HepG2 (cell line): Measurements from ENCODE around the gene TRPV4. TPM values are rescaled to one million over a fixed set of nuclear protein-coding genes. Genes with fewer than 3 reads are reported as not detected.

Source experiments
- ATAC-seq: fragments of 200-7000 bp; cut with Tn5 transposase; 3 replicates; pipeline ENCODE4 v1.9.1; 2020; ENCODE audit warnings: mild to moderate bottlenecking, moderate library complexity
- BruUV-seq: library from RNA; stranded (reverse); fragments of 400-500 nt; replicated peaks from 2 replicates; lab custom pipeline; 2021; lab: Mats Ljungman, UMichigan
- CTCF ChIA-PET: fragments of 300-600 bp; formaldehyde crosslinking; extraction: SDS; loops from one replicate; lab custom pipeline; 2021; ENCODE audit warnings: low total read pairs, inconsistent platforms, low intra/inter-chr PET ratio; lab: Yijun Ruan, JAX
- POLR2A ChIA-PET: fragments of 350-600 bp; sonication (Branson Sonifier 250); formaldehyde crosslinking; loops from one replicate; lab custom pipeline; 2020; ENCODE audit warnings: antibody characterized with exemption, inconsistent platforms; lab: Yijun Ruan, JAX
- DNase-seq: peaks from one replicate; pipeline ENCODE4 v3.0.0-alpha.2; 2015; ENCODE audit warnings: low spot score
- FAIRE-seq: peaks from 3 replicates; lab custom pipeline; 2011; peaks lifted over from hg19 to GRCh38; lab: Jason Lieb, UNC
- H2AFZ ChIP-seq: one replicate; pipeline ENCODE4 v1.6.1; 2011; ENCODE audit warnings: low read length, inconsistent platforms
- H3K27ac ChIP-seq: fragments of 300-600 bp; 3 replicates; pipeline ENCODE4 v1.8.0; 2011; ENCODE audit warnings: mixed run types, mild to moderate bottlenecking, mixed read lengths, low read length, inconsistent platforms; ENCODE audit not compliant: insufficient read depth; ENCODE audit errors: extremely low read length
- H3K27me3 ChIP-seq, 2 experiments: fragments of 200-600 bp in 1 of 2; 2 replicates in 1 of 2; 3 replicates in 1 of 2; pipeline versions ENCODE4 v1.6.0 to v1.8.0; 2011; ENCODE audit warnings: low read length in 2 of 2, mild to moderate bottlenecking in 2 of 2, moderate library complexity in 2 of 2, inconsistent platforms in 1 of 2; ENCODE audit not compliant: insufficient read depth in 2 of 2, control insufficient read depth in 1 of 2
- H3K36me3 ChIP-seq, 2 experiments: fragments of 200-600 bp in 1 of 2; replicated peaks in 1 of 2; 2 replicates in 1 of 2; 3 replicates in 1 of 2; pipeline versions ENCODE4 v1.5.1 to v1.8.0; 2011; ENCODE audit warnings: low read length in 2 of 2, inconsistent platforms in 1 of 2; ENCODE audit not compliant: insufficient read depth in 2 of 2, control insufficient read depth in 1 of 2
- H3K4me1 ChIP-seq: 2 replicates; pipeline ENCODE4 v1.5.1; 2012; ENCODE audit warnings: low read length, inconsistent platforms; ENCODE audit not compliant: insufficient read depth
- H3K4me2 ChIP-seq: 2 replicates; pipeline ENCODE4 v1.6.0; 2011; ENCODE audit warnings: low read depth, low read length, inconsistent platforms
- H3K4me3 ChIP-seq, 3 experiments: fragments of 200-600 bp in 1 of 3; sonication (generic), shearing (Covaris generic) in 1 of 3; replicated peaks in 1 of 3; 2 replicates each; pipeline ENCODE4 v1.5.1; 2011 to 2016; ENCODE audit warnings: low read length in 3 of 3, inconsistent platforms in 2 of 3, low read depth in 2 of 3, mild to moderate bottlenecking in 2 of 3, control low read depth in 1 of 3, mixed read lengths in 1 of 3; ENCODE audit not compliant: insufficient read depth in 1 of 3
- H3K79me2 ChIP-seq: one replicate; pipeline ENCODE4 v1.6.1; 2011; ENCODE audit warnings: low read length, inconsistent platforms; ENCODE audit not compliant: insufficient read depth
- H3K9ac ChIP-seq: 2 replicates; pipeline ENCODE4 v1.6.0; 2011; ENCODE audit warnings: mild to moderate bottlenecking, low read depth, low read length, inconsistent platforms; ENCODE audit not compliant: insufficient read depth
- H3K9me3 ChIP-seq: 2 replicates; pipeline ENCODE4 v1.5.1; 2012; ENCODE audit warnings: mild to moderate bottlenecking, low read length
- H4K20me1 ChIP-seq: 2 replicates; pipeline ENCODE4 v1.6.0; 2011; ENCODE audit warnings: inconsistent platforms, mild to moderate bottlenecking, low read length, moderate library complexity; ENCODE audit not compliant: insufficient read depth
- DNMT1 ChIP-seq: sonication (generic); formaldehyde crosslinking; IDR thresholded peaks from 2 replicates; pipeline ENCODE4 v1.5.1; 2020; ENCODE audit warnings: mild to moderate bottlenecking, missing genetic modification reagents
- FOXA3 ChIP-seq: IDR thresholded peaks from 2 replicates; pipeline ENCODE4 v1.6.1; 2016; ENCODE audit warnings: missing genetic modification reagents, missing compliant biosample characterization
- GFI1 ChIP-seq: sonication (generic); formaldehyde crosslinking; IDR thresholded peaks from 2 replicates; pipeline ENCODE4 v1.5.0; 2020; ENCODE audit warnings: missing genetic modification reagents, mild to moderate bottlenecking, borderline replicate concordance
- HNF4A ChIP-seq: sonication (generic); formaldehyde crosslinking; IDR thresholded peaks from 2 replicates; pipeline ENCODE4 v1.4.0; 2020; ENCODE audit warnings: missing genetic modification reagents
- MTF2 ChIP-seq: sonication (generic); formaldehyde crosslinking; IDR thresholded peaks from 2 replicates; pipeline ENCODE4 v1.5.0; 2020; ENCODE audit warnings: missing genetic modification reagents, borderline replicate concordance
- NFE2L1 ChIP-seq: sonication (generic); formaldehyde crosslinking; IDR thresholded peaks from 2 replicates; pipeline ENCODE4 v1.4.0; 2020; ENCODE audit warnings: missing genetic modification reagents, mild to moderate bottlenecking, borderline replicate concordance
- PHF8 ChIP-seq: sonication (generic); formaldehyde crosslinking; IDR thresholded peaks from 2 replicates; pipeline ENCODE4 v1.5.0; 2020; ENCODE audit warnings: missing genetic modification reagents
- RAD21 ChIP-seq: fragments of 450-650 bp; formaldehyde crosslinking; IDR thresholded peaks from 2 replicates; pipeline ENCODE4 v1.5.0; 2020; ENCODE audit warnings: mild to moderate bottlenecking
- STAG1 ChIP-seq: sonication (generic); formaldehyde crosslinking; IDR thresholded peaks from 2 replicates; pipeline ENCODE4 v1.4.0; 2020; ENCODE audit warnings: missing genetic modification reagents
- TCF12 ChIP-seq, 2 experiments: fragments of 450-650 bp in 1 of 2; sonication (generic) in 1 of 2; formaldehyde crosslinking in 1 of 2; IDR thresholded peaks; 2 replicates each; pipeline versions ENCODE4 v1.6.1 to v1.8.0; 2017 to 2022; ENCODE audit warnings: antibody characterized with exemption in 1 of 2, mild to moderate bottlenecking in 1 of 2, missing genetic modification reagents in 1 of 2, moderate library complexity in 1 of 2
- THAP7 ChIP-seq: sonication (generic); formaldehyde crosslinking; IDR thresholded peaks from 2 replicates; pipeline ENCODE4 v1.8.1; 2023; ENCODE audit warnings: mild to moderate bottlenecking, missing genetic modification reagents
- TRIM22 ChIP-seq: fragments of 450-650 bp; IDR thresholded peaks from 2 replicates; pipeline ENCODE4 v1.6.1; 2017
- ZNF225 ChIP-seq: sonication (generic); formaldehyde crosslinking; IDR thresholded peaks from 2 replicates; pipeline ENCODE4 v1.4.0; 2020; ENCODE audit warnings: mild to moderate bottlenecking, missing genetic modification reagents
- ZNF292 ChIP-seq: sonication (generic); formaldehyde crosslinking; IDR thresholded peaks from 2 replicates; pipeline ENCODE4 v1.8.1; 2022; ENCODE audit warnings: mild to moderate bottlenecking, low read depth, missing genetic modification reagents, borderline replicate concordance
- ZSCAN21 ChIP-seq: sonication (generic); formaldehyde crosslinking; IDR thresholded peaks from 2 replicates; pipeline ENCODE4 v1.8.0; 2022; ENCODE audit warnings: mild to moderate bottlenecking, missing genetic modification reagents, moderate library complexity, borderline replicate concordance
- WGBS: methylation state at CpG from one replicate; pipeline ENCODE4 v1.1.6; 2017; ENCODE audit warnings: low lambda C conversion rate; 5-methylcytosine and 5-hydroxymethylcytosine counted together
- in situ Hi-C: cut with HindIII; loops from 2 replicates; pipeline ENCODE4 v1.10.0; 2017; ENCODE audit warnings: low pct_unique_long_range_greater_than_20kb; ENCODE audit not compliant: extremely low pct_ligation_motif_present
- intact Hi-C: fragments of 100-400 bp; cut with micrococcal nuclease; formaldehyde crosslinking; loops from one replicate; pipeline ENCODE4 v1.10.0; 2022; ENCODE audit not compliant: unreplicated experiment
- polyA plus RNA-seq, 8 experiments: library from polyadenylated mRNA; depleted of rRNA in 3 of 8; stranded (reverse) in 7 of 8; unstranded in 1 of 8; fragments of >200 nt; fragmentation: Illumina TruSeq in 4 of 8; extraction: Trizol in 4 of 8; gene quantifications; 2 replicates each; pipeline versions ENCODE4 v1.2.1 to v1.2.3, GENCODE V29; 2011 to 2016; ENCODE audit warnings: low read depth in 4 of 8, missing spikeins in 1 of 8, mixed read lengths in 1 of 8; ENCODE audit not compliant: insufficient read depth in 1 of 8
- total RNA-seq, 5 experiments: library from RNA; depleted of rRNA; stranded (reverse); fragments of >200 nt; fragmentation: Illumina TruSeq; extraction: Trizol; gene quantifications; 2 replicates each; pipeline ENCODE4 v1.2.3, GENCODE V29; 2016; ENCODE audit warnings: low read depth in 1 of 5
- TF ChIP-seq, protein P1 (sequence below): sonication (generic); formaldehyde crosslinking; IDR thresholded peaks from 2 replicates; pipeline ENCODE4 v1.8.1; 2023; ENCODE audit warnings: mild to moderate bottlenecking, moderate library complexity, missing genetic modification reagents
- TF ChIP-seq, protein P2 (sequence below): sonication (generic); formaldehyde crosslinking; IDR thresholded peaks from 2 replicates; pipeline ENCODE4 v1.8.0; 2022; ENCODE audit warnings: mild to moderate bottlenecking, missing genetic modification reagents, moderate library complexity
- TF ChIP-seq, protein P3 (sequence below): sonication (generic); formaldehyde crosslinking; IDR thresholded peaks from 2 replicates; pipeline ENCODE4 v1.5.0; 2020; ENCODE audit warnings: mild to moderate bottlenecking, missing genetic modification reagents, moderate library complexity

Gene TRPV4
- total and polyA plus RNA-seq, 2 of the 13 experiments (the other 11 are each of a cell fraction or from before 2014, with no cell fraction given): 0.66 to 4.7 TPM

GRCh38 chr12:109771746-109772621, 61.2 kb downstream of the TRPV4 start:
- ATAC-seq (no peak), FAIRE-seq (no peak), DNase-seq (no peak)
- no peaks in the 10 kb centered on the region for H4K20me1 ChIP-seq
- H3K27ac ChIP-seq: no peak overlapping the region
- H3K9me3 ChIP-seq: no peaks in the 10 kb centered on the region
- WGBS: 90% methylated on average over 14 of the region's 17 CpGs
- H3K36me3 ChIP-seq: peaks cover 1 to 12% of the 10 kb centered on the region in 2 experiments; a peak in 2 of 5 replicates
- 0 out of 6 replicates have a peak overlapping the region, but pooled peaks of 1 of the 3 experiments have one; percentile 65 for H3K4me3 ChIP-seq
- intact Hi-C loops: no loop called here
- no peak overlapping the region for H3K9ac ChIP-seq
- peaks cover 43% of the 10 kb centered on the region for H3K4me1 ChIP-seq
- no peaks in the 10 kb centered on the region for H3K79me2 ChIP-seq
- BruUV-seq: no TSS peak
- CTCF ChIA-PET: no interaction called here
- no peak overlapping the region for H2AFZ ChIP-seq
- no peaks in the 10 kb centered on the region for H3K27me3 ChIP-seq
- H3K4me2 ChIP-seq: no peak overlapping the region
- in situ Hi-C loops: loop anchor here (5.0 kb wide), 2 partner anchors 60 to 175 kb away; partner anchors contain the start of gene FAM222A
- POLR2A ChIA-PET: interaction anchor here (0.9 to 3.6 kb wide), 3 partner anchors 7 to 198 kb away, joined by 3 to 26 read pairs (median 3); partner anchors contain the start of genes MMAB and MVK
- TF ChIP-seq DNMT1 (CRISPR knock-in tag) (no peak), STAG1 (CRISPR knock-in tag) (peak; percentile 62), THAP7 (CRISPR knock-in tag) (no peak), GFI1 (CRISPR knock-in tag) (no peak), MTF2 (CRISPR knock-in tag) (no peak), ZNF225 (CRISPR knock-in tag) (no peak), TRIM22 (no peak), TCF12 (IDR thresholded peaks at IDR 0.05) (no peak), TCF12 (CRISPR knock-in tag; IDR thresholded peaks at IDR 0.05) (no peak), PHF8 (CRISPR knock-in tag) (no peak), FOXA3 (CRISPR knock-in tag) (no peak), NFE2L1 (CRISPR knock-in tag) (no peak), ZSCAN21 (CRISPR knock-in tag) (no peak), RAD21 (0 out of 2 replicates have a peak, but pooled peaks have one; percentile 19), ZNF292 (CRISPR knock-in tag) (no peak), HNF4A (CRISPR knock-in tag) (no peak)
- TF ChIP-seq, protein P1, sequence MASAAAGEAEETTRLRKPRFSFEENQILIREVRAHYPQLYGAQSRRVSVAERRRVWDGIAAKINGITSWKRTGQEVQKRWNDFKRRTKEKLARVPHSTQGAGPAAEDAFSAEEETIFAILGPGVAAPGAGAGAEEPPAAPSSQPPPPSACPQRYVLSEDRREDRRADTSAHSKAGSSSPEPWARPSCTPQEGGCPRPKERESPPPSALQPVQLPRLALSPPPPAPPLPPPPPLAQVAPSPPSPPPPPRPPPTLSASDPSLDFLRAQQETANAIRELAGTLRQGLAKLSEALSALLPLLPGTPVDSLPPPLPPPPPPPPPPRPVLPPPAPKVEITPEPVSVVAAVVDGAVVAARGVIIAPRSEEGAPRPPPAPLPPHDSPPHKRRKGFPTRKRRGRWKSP (CRISPR knock-in tag): no peak
- TF ChIP-seq, protein P2, sequence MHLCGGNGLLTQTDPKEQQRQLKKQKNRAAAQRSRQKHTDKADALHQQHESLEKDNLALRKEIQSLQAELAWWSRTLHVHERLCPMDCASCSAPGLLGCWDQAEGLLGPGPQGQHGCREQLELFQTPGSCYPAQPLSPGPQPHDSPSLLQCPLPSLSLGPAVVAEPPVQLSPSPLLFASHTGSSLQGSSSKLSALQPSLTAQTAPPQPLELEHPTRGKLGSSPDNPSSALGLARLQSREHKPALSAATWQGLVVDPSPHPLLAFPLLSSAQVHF (CRISPR knock-in tag): no peak
- TF ChIP-seq, protein P3, sequence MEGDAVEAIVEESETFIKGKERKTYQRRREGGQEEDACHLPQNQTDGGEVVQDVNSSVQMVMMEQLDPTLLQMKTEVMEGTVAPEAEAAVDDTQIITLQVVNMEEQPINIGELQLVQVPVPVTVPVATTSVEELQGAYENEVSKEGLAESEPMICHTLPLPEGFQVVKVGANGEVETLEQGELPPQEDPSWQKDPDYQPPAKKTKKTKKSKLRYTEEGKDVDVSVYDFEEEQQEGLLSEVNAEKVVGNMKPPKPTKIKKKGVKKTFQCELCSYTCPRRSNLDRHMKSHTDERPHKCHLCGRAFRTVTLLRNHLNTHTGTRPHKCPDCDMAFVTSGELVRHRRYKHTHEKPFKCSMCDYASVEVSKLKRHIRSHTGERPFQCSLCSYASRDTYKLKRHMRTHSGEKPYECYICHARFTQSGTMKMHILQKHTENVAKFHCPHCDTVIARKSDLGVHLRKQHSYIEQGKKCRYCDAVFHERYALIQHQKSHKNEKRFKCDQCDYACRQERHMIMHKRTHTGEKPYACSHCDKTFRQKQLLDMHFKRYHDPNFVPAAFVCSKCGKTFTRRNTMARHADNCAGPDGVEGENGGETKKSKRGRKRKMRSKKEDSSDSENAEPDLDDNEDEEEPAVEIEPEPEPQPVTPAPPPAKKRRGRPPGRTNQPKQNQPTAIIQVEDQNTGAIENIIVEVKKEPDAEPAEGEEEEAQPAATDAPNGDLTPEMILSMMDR (CRISPR knock-in tag): peak; percentile 62
